Keratinocyte (primary cell): ENCODE data around the gene MMP12. TPM values are rescaled to one million over a fixed set of nuclear protein-coding genes. Genes with fewer than 3 reads are reported as not detected.
A peak's percentile ranks its signal among the peaks of the same experiment; 100 is the strongest.

Experiments used
- DNase-seq: peaks from one replicate; pipeline ENCODE4 v3.0.0-alpha.2; 2011; ENCODE audit warnings: low read depth, missing footprints, low spot score
- FAIRE-seq: peaks from 2 replicates; lab custom pipeline; 2011; peaks lifted over from hg19 to GRCh38; lab: Jason Lieb, UNC
- H2AFZ ChIP-seq: 2 replicates; pipeline ENCODE4 v1.6.0; 2012; ENCODE audit warnings: low read length, control low read depth, inconsistent platforms; ENCODE audit not compliant: control insufficient read depth
- H3K27ac ChIP-seq: 2 replicates; pipeline ENCODE4 v1.5.1; 2011; ENCODE audit warnings: low read length; ENCODE audit not compliant: control insufficient read depth, insufficient read depth
- H3K27me3 ChIP-seq: 3 replicates; pipeline ENCODE4 v1.6.0; 2011; ENCODE audit warnings: low read length; ENCODE audit not compliant: control insufficient read depth, insufficient read depth; ENCODE audit errors: extremely low read depth
- H3K36me3 ChIP-seq, 2 experiments: 2 replicates in 1 of 2; 3 replicates in 1 of 2; pipeline ENCODE4 v1.5.1; 2011; ENCODE audit warnings: low read length in 2 of 2, mild to moderate bottlenecking in 1 of 2; ENCODE audit not compliant: control insufficient read depth in 2 of 2, insufficient read depth in 2 of 2; ENCODE audit errors: extremely low read depth in 1 of 2
- H3K4me1 ChIP-seq: 3 replicates; pipeline ENCODE4 v1.5.1; 2011; ENCODE audit warnings: low read length; ENCODE audit not compliant: control insufficient read depth, insufficient read depth; ENCODE audit errors: extremely low read depth
- H3K4me2 ChIP-seq: 3 replicates; pipeline ENCODE4 v1.6.0; 2011; ENCODE audit warnings: low read depth, low read length; ENCODE audit not compliant: control insufficient read depth, insufficient read depth; ENCODE audit errors: extremely low read depth
- H3K4me3 ChIP-seq, 3 experiments: fragments of 200-600 bp in 1 of 3; sonication (generic) in 1 of 3; 2 replicates in 2 of 3; 3 replicates in 1 of 3; pipeline ENCODE4 v1.5.1; 2011 to 2016; ENCODE audit warnings: low read length in 3 of 3, mild to moderate bottlenecking in 3 of 3, control low read depth in 2 of 3, inconsistent platforms in 1 of 3, low read depth in 1 of 3, mixed read lengths in 1 of 3, mixed run types in 1 of 3, moderate library complexity in 1 of 3; ENCODE audit not compliant: control insufficient read depth in 2 of 3, insufficient read depth in 2 of 3; ENCODE audit errors: extremely low read depth in 1 of 3
- H3K79me2 ChIP-seq: 2 replicates; pipeline ENCODE4 v1.6.0; 2012; ENCODE audit warnings: low read length; ENCODE audit not compliant: control insufficient read depth, insufficient read depth
- H3K9ac ChIP-seq: 3 replicates; pipeline ENCODE4 v1.6.0; 2011; ENCODE audit warnings: low read length; ENCODE audit not compliant: control insufficient read depth, insufficient read depth; ENCODE audit errors: extremely low read depth
- H3K9me1 ChIP-seq: 3 replicates; pipeline ENCODE4 v1.6.0; 2011; ENCODE audit warnings: low read length; ENCODE audit not compliant: control insufficient read depth, insufficient read depth; ENCODE audit errors: extremely low read depth
- H3K9me3 ChIP-seq: 2 replicates; pipeline ENCODE4 v1.5.1; 2012; ENCODE audit warnings: low read depth, low read length; ENCODE audit not compliant: control insufficient read depth
- H4K20me1 ChIP-seq: 3 replicates; pipeline ENCODE4 v1.6.0; 2011; ENCODE audit warnings: low read length; ENCODE audit not compliant: control insufficient read depth, insufficient read depth; ENCODE audit errors: extremely low read depth
- EZH2 ChIP-seq: IDR thresholded peaks from one replicate; pipeline ENCODE4 v1.6.1; 2012; ENCODE audit warnings: inconsistent platforms, mild to moderate bottlenecking, low read length, moderate library complexity
- dilution Hi-C: fragments of 300-500 bp; cut with MboI; formaldehyde crosslinking; loops from one replicate; pipeline ENCODE4 v1.7.0; 2020; ENCODE audit warnings: low sequenced_read_pairs; ENCODE audit not compliant: extremely low pct_ligation_motif_present
- polyA plus RNA-seq, 5 experiments: library from polyadenylated mRNA; depleted of rRNA in 3 of 5; stranded (reverse) in 3 of 5; stranded (forward) in 1 of 5; unstranded in 1 of 5; fragments of >200 nt; gene quantifications; 1 replicate in 1 of 5; 2 replicates in 3 of 5; 3 replicates in 1 of 5; pipeline versions ENCODE4 v1.2.1 to v1.2.3, GENCODE V29; 2011 to 2012; ENCODE audit warnings: missing spikeins in 2 of 5, low read depth in 1 of 5, low replicate concordance in 1 of 5
- TF ChIP-seq, protein P1 (sequence below), 3 experiments: IDR thresholded peaks in 1 of 3; conservative IDR thresholded peaks in 1 of 3; optimal IDR thresholded peaks in 1 of 3; 2 replicates in 2 of 3; 3 replicates in 1 of 3; pipeline versions ENCODE3 to v1.5.1; 2011; ENCODE audit warnings: low read length in 3 of 3, mild to moderate bottlenecking in 3 of 3, moderate library complexity in 2 of 3, control low read depth in 1 of 3, inconsistent platforms in 1 of 3; ENCODE audit not compliant: insufficient read depth in 2 of 3; ENCODE audit errors: extremely low read depth in 1 of 3

The MMP12 gene
- polyA plus RNA-seq, 1 donor (not counting 4 experiments of a cell fraction or from before 2014, with no cell fraction given): 0.05 TPM

DNA sequence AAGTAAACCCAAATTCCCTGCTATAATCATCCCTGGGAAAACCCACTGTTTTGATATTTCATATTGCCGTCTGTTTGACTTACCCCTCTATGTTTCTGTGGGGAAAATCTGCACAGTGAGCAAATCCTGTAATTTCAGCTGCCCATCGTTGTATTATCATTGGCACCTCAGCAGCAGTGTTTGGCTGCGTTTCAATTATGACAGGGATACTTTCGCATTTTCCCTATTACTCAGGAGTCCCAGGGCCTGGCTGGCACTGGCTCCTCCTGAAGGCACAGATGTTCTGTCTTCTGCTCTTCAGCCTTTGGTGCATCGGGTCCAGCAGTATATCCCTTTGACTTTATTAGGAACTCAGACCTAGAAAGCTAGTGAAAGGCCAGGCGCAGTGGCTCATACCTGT, 12.2 kb upstream of the MMP12 start:
- no peak overlapping the region for H2AFZ ChIP-seq
- no peak for FAIRE-seq

DNA sequence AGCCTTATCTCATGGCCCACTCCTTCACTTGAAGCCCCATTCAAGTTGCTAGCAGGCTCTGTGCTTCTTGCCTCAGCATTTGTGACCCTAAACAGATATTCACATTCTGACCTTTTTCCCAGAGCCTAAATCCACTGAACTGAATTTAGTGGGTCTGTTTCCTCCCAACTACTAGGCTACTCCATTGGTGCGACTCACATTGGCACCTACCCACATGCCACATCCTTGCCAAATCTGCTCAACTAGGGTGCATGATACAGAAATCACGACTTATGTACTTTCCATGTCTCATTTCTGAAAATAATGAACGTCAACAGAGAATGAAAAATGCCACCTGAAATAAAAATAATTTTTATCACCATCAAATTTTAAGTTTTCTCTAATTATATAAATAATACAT, 8.4 kb upstream of the MMP12 start:
- Histone ChIP-seq H3K27me3 (no peaks in the 10 kb centered on the region), H3K4me2 (no peak overlapping the region), H3K9ac (no peak overlapping the region), H3K36me3 (no peaks in the 10 kb centered on the region), H3K79me2 (no peaks in the 10 kb centered on the region), H3K27ac (peak overlapping the region; percentile 34), H4K20me1 (no peaks in the 10 kb centered on the region), H3K4me1 (peaks cover 7% of the 10 kb centered on the region), H2AFZ (peak overlapping the region; percentile 44), H3K9me3 (no peaks in the 10 kb centered on the region), H3K9me1 (no peaks in the 10 kb centered on the region), H3K4me3 (no peak overlapping the region)
- no peak for TF ChIP-seq EZH2
- TF ChIP-seq, protein P1, sequence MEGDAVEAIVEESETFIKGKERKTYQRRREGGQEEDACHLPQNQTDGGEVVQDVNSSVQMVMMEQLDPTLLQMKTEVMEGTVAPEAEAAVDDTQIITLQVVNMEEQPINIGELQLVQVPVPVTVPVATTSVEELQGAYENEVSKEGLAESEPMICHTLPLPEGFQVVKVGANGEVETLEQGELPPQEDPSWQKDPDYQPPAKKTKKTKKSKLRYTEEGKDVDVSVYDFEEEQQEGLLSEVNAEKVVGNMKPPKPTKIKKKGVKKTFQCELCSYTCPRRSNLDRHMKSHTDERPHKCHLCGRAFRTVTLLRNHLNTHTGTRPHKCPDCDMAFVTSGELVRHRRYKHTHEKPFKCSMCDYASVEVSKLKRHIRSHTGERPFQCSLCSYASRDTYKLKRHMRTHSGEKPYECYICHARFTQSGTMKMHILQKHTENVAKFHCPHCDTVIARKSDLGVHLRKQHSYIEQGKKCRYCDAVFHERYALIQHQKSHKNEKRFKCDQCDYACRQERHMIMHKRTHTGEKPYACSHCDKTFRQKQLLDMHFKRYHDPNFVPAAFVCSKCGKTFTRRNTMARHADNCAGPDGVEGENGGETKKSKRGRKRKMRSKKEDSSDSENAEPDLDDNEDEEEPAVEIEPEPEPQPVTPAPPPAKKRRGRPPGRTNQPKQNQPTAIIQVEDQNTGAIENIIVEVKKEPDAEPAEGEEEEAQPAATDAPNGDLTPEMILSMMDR (optimal IDR thresholded peaks at IDR 0.05 in 1 of 3, IDR thresholded peaks at IDR 0.05 in 1 of 3, conservative IDR thresholded peaks at IDR 0.05 in 1 of 3; ENCODE audit: extremely low read depth in 1 of 3, insufficient read depth in 2 of 3, low read length in 3 of 3): no peak
- dilution Hi-C loops: no loop called here
- no peak for FAIRE-seq
- DNase-seq: no peak

More for the DNA sequence above, 12.2 kb upstream of the MMP12 start:
- Histone ChIP-seq H3K36me3 (no peaks in the 10 kb centered on the region), H3K79me2 (no peaks in the 10 kb centered on the region), H3K27me3 (no peaks in the 10 kb centered on the region), H3K27ac (no peak overlapping the region), H3K9ac (no peak overlapping the region), H3K9me3 (no peaks in the 10 kb centered on the region), H3K4me1 (peaks cover 7% of the 10 kb centered on the region), H3K4me3 (no peak overlapping the region), H3K9me1 (no peaks in the 10 kb centered on the region), H4K20me1 (no peaks in the 10 kb centered on the region), H3K4me2 (no peak overlapping the region)
- dilution Hi-C loops: no loop called here
- TF ChIP-seq EZH2: no peak
- TF ChIP-seq, protein P1 (optimal IDR thresholded peaks at IDR 0.05 in 1 of 3, IDR thresholded peaks at IDR 0.05 in 1 of 3, conservative IDR thresholded peaks at IDR 0.05 in 1 of 3; ENCODE audit: extremely low read depth in 1 of 3, insufficient read depth in 2 of 3, low read length in 3 of 3): no peak
- DNase-seq: no peak
